Left ventricle myocardium inferior (tissue), 1 donor: Measurements from ENCODE around the gene SCD5. TPM values are rescaled to one million over a fixed set of nuclear protein-coding genes. Genes with fewer than 3 reads are reported as not detected.

ENCODE experiments used
- DNase-seq: peaks from one replicate; pipeline ENCODE4 v3.0.0-alpha.2; 2020
- H3K27ac ChIP-seq: fragments of 200-600 bp; replicated peaks from 2 replicates; pipeline ENCODE4 v1.8.0; 2021
- H3K27me3 ChIP-seq: fragments of 200-600 bp; 2 replicates; pipeline ENCODE4 v1.8.0; 2021; ENCODE audit warnings: low read depth
- H3K36me3 ChIP-seq: fragments of 200-600 bp; 2 replicates; pipeline ENCODE4 v1.8.0; 2021
- H3K4me1 ChIP-seq: fragments of 200-600 bp; 2 replicates; pipeline ENCODE4 v1.8.0; 2021
- H3K4me3 ChIP-seq: fragments of 200-600 bp; 2 replicates; pipeline ENCODE4 v1.8.0; 2021; ENCODE audit warnings: mild to moderate bottlenecking, moderate library complexity
- H3K9me3 ChIP-seq: fragments of 200-600 bp; replicated peaks from 2 replicates; pipeline ENCODE4 v1.8.0; 2021
- intact Hi-C: fragments of 100-400 bp; cut with micrococcal nuclease; formaldehyde crosslinking; loops from one replicate; pipeline ENCODE4 v1.11.0; 2022
- total RNA-seq: library from RNA; stranded (reverse); fragmentation: NEBNext Ultra II Directional; extraction: Animal tissue kit (Norgen Biotek cat#: 25700); gene quantifications from one replicate; pipeline ENCODE4 v1.2.1, GENCODE V29; 2021
- TF ChIP-seq, protein P1 (sequence below): fragments of 200-600 bp; IDR thresholded peaks from 2 replicates; pipeline ENCODE4 v1.8.0; 2021; ENCODE audit warnings: antibody characterized with exemption, mild to moderate bottlenecking, borderline replicate concordance
- donor health status: DM: no; HTN: yes; CAD: no; lungs with severe emphysema.

SCD5 gene
- total RNA-seq, 1 donor from 2014 or later = 4.5 TPM

DNA sequence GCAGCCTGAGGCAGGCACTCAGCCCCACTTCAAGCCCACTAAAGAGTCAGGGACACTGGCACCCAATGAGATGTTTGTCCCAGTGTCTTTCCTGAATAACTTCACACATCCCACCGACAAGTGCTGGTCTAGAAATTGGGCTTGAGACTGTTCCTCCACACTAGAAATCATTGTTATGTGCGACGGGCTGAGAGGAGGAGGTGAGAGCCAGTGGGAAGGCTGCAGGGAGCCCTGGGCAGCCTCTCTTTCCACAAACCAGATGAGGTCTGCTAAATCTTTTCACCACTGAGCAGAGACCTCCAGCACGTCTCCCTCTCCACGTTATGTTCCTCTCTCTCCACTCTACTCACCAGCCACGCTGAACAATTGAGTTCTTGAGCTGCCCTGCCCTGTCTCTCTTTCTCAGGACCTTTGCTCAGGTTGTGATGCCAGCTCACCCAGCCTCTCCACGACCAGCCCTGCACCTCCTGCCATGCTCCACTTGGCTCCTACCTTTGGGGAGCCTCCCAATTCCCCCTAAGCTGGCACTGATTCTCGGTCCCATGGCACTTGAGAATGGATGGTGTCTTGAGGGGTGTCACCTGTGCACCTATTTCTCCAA lies 8.4 kb downstream of the SCD5 start:
- H3K27ac ChIP-seq = no peak overlapping the region
- H3K36me3 ChIP-seq = no peaks in the 10 kb centered on the region
- no peaks in the 10 kb centered on the region for H3K9me3 ChIP-seq
- peaks cover 19% of the 10 kb centered on the region for H3K27me3 ChIP-seq
- intact Hi-C loops = no loop called here
- H3K4me1 ChIP-seq = peaks cover 17% of the 10 kb centered on the region
- TF ChIP-seq, protein P1, sequence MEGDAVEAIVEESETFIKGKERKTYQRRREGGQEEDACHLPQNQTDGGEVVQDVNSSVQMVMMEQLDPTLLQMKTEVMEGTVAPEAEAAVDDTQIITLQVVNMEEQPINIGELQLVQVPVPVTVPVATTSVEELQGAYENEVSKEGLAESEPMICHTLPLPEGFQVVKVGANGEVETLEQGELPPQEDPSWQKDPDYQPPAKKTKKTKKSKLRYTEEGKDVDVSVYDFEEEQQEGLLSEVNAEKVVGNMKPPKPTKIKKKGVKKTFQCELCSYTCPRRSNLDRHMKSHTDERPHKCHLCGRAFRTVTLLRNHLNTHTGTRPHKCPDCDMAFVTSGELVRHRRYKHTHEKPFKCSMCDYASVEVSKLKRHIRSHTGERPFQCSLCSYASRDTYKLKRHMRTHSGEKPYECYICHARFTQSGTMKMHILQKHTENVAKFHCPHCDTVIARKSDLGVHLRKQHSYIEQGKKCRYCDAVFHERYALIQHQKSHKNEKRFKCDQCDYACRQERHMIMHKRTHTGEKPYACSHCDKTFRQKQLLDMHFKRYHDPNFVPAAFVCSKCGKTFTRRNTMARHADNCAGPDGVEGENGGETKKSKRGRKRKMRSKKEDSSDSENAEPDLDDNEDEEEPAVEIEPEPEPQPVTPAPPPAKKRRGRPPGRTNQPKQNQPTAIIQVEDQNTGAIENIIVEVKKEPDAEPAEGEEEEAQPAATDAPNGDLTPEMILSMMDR = no peak
- no peak overlapping the region for H3K4me3 ChIP-seq
- DNase-seq = no peak

DNA sequence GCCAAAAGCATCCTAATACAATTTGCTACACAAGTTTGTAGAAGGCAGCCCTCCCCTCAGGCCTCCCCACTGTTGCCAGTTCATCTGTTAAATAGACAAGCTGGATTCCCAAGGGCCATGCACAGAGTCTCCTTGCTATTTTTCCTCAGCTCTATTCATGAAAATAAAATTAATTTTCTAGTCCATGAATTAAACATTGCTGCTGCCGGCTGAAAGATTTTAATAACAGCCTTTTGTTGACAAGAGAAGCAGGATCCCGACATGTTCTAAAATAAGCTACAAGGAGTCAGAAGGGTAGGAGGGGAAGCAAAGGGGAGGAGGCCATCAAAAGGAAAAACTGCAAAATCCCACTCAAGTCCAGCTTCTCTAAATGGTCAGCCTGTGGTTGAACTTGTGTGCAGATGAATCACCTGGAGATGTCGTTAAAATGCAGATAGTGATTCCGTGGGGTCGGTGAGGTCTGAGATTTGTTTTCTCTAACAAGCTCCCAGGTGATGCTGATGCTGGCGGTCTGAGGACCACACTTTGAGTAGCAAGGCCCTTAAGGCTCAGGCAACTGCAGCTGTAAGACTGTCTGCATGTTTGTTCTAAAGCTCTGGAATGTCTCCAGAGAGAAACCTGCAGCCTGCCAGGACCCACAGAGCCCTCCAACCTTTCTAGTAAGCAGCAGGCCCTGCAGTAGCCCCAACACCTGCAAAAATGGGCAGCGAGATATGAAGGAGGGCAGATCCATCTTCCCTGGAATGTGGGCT lies 9.4 kb downstream of the SCD5 start:
- TF ChIP-seq, protein P1 = no peak
- Histone ChIP-seq H3K4me1 (peaks cover 24% of the 10 kb centered on the region), H3K9me3 (no peaks in the 10 kb centered on the region), H3K36me3 (no peaks in the 10 kb centered on the region), H3K4me3 (no peak overlapping the region), H3K27ac (no peak overlapping the region), H3K27me3 (peaks cover 19% of the 10 kb centered on the region)
- intact Hi-C loops = no loop called here
- DNase-seq = no peak

DNA sequence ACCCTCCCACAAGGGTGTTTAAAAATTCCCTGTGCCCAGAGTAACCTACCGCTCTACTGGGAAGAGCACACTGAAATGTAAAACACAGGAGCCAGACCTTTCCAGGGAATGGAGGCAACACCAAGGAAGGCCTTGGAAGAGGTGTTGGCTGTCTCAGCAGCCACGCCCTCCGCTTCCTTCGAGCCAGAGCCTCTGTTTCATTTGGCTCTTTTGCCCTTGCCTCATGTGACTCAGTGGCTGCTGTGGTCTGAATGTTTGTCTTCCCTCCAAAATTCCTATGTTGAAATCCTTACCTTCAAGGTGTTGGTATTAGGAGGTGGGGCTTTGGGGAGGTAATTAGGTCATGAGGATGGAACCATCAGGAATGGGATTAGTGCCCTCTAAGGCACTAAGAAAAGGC lies 11.3 kb downstream of the SCD5 start:
- no peak for DNase-seq
- H3K4me1 ChIP-seq = peaks cover 24% of the 10 kb centered on the region

DNA sequence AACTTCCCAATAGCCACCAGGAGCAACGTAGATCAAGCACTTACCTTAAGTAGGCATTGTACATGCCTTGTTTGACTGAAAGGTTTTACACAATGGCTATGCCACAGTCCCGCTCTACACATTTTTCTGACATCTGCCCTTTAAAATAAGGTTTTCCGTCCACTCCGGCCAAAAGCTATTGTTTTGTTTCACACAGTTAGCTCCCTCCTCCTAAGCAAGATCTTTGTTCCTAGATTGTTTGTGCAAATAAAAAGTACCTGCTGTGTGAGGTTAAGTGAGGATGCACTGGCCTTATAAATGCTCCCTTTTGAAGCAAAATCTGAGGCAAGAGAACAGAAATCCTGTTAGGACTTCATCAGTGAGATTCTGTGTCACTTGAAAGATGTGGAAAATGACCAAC lies 11.8 kb downstream of the SCD5 start:
- H3K27ac ChIP-seq = no peak overlapping the region
- H3K36me3 ChIP-seq = no peaks in the 10 kb centered on the region
- intact Hi-C loops = no loop called here
- DNase-seq = no peak
- H3K4me1 ChIP-seq = peaks cover 24% of the 10 kb centered on the region
- H3K4me3 ChIP-seq = no peak overlapping the region
- no peaks in the 10 kb centered on the region for H3K9me3 ChIP-seq
- TF ChIP-seq, protein P1 = no peak
- peaks cover 19% of the 10 kb centered on the region for H3K27me3 ChIP-seq

More for the DNA sequence above, 11.3 kb downstream of the SCD5 start:
- Histone ChIP-seq H3K27ac (no peak overlapping the region), H3K27me3 (peaks cover 19% of the 10 kb centered on the region), H3K4me3 (no peak overlapping the region), H3K9me3 (no peaks in the 10 kb centered on the region), H3K36me3 (no peaks in the 10 kb centered on the region)
- intact Hi-C loops = no loop called here
- TF ChIP-seq, protein P1 = no peak

DNA sequence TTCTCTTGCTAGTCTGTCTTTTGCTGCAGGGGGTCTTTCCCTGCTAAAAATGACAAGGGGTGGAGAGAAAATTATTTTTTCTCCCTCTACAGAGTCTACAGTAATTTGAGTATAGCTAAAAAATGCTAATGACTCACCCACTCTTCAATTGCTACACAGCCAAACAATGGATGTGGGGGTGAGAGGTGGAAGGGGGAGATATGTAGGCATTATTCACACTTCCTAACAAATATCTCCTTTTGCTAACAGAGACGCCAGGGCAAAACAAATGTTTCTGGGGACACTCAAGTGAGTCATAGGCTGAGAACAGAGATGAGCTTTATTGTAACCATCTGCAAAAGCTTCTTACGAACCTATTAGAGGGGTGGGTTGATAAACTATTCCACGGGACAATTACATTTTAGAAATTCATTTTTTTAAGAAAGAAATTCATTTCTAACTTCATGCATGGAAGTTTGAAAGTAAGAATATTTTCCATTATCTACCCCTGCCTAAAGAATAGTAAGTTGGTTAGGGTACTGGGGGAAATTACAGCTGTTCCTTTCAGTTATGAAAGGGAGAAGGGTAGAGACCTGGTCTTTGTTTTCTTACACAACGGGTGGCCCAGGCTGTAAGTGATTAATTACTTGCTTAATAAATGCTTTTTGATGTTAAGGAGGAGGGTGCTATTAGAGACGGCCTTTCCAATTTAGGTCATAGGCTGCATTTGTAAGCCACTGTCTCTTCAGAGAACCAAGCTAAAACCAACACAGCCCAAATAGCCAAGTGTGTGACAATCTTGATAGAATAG lies 12.8 kb downstream of the SCD5 start:
- Histone ChIP-seq H3K27me3 (peaks cover 19% of the 10 kb centered on the region), H3K4me1 (peaks cover 34% of the 10 kb centered on the region), H3K27ac (no peak overlapping the region), H3K9me3 (no peaks in the 10 kb centered on the region), H3K4me3 (no peak overlapping the region), H3K36me3 (no peaks in the 10 kb centered on the region)
- TF ChIP-seq, protein P1 = no peak
- no peak for DNase-seq
- intact Hi-C loops = no loop called here
